ENCODE data around the gene ATP13A5.

The ATP13A5 gene

GRCh38 chr3:193253986-193254660, 124.4 kb downstream of the ATP13A5 start:
- DNase-seq (ENCODE audit: low spot score): no peak

DNA sequence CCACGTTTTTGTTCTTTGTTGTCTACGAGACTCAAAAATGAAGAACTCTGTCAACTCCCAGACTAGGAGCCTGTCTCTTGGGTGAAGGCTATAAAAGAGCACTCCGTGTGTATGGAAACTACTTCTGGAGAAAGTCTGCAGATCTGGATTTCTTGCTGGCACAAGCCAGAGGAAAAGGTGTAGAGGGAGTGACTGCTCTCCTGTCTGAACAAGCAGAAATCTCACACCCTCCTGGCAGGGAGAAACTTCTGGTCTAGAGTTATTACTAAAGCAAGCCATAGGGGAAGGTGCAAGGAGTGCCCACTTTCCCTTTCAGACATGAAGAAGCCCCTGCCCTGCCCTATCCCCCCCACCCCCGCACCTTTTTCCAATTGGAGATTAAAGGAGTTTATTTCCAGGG, 128.1 kb downstream of the ATP13A5 start:
- no peak for DNase-seq (ENCODE audit: low spot score)

- no peak for DNase-seq (ENCODE audit: low spot score)
Measured at GRCh38 chr3:193248848-193249468, 129.6 kb downstream of the ATP13A5 start.

- DNase-seq (ENCODE audit: low spot score): no peak
Measured at GRCh38 chr3:193243571-193243970, 135.0 kb downstream of the ATP13A5 start.

- DNase-seq (ENCODE audit: low spot score): no peak
Measured at GRCh38 chr3:193241716-193242115, 136.8 kb downstream of the ATP13A5 start.

GRCh38 chr3:193240850-193241706, 137.5 kb downstream of the ATP13A5 start, which contains the start of gene PLAAT1:
Gene PLAAT1, plus strand, starts transcription at chr3:193241222. Its CDS starts 14,429 bp downstream, at chr3:193255651.
- DNase-seq (ENCODE audit: low spot score): no peak

- DNase-seq (ENCODE audit: low spot score): no peak
Measured at GRCh38 chr3:193240436-193240849, 138.1 kb downstream of the ATP13A5 start.

DNA sequence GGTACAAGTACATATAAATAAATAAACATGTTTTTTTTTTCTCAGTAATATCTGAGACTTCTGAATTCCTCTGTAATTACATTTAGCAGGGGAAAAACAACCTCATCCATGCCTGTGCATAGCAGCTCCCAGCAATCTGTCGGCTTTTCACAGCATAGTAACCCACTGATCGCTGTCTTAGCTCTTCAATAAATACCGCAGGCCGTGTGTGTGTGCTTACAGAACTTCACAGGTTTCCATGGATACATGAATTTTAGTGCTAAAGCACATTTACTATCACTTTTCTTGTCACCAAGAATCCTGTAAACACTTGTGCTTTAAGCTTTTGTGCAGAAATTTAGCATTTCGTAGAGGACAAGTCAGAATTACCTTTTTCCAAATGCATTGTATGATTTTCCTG, 141.5 kb downstream of the ATP13A5 start:
- DNase-seq (ENCODE audit: low spot score): no peak

DNA sequence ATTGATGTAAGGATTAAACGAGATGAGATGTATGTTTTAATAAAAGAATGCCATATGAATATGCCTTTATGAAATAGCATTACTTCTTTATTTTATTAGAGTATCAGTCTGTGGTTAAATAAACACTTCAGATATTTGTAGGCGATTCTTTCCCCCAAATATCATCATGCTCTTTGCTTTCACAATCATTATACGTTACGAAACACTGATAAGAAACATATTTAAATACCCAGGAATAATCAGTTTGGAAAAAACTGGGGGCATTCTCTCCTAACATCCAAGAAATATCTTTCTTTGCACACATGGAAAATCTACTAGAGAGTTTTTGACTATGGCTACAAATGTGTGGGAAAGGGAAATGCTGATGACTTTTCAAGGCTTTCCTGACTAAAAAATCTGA, 142.0 kb downstream of the ATP13A5 start:
- DNase-seq (ENCODE audit: low spot score): no peak

- DNase-seq (ENCODE audit: low spot score): no peak
Measured at GRCh38 chr3:193231201-193231600, 147.4 kb downstream of the ATP13A5 start.

GRCh38 chr3:193230610-193231009, 147.9 kb downstream of the ATP13A5 start:
- no peak for DNase-seq (ENCODE audit: low spot score)

DNA sequence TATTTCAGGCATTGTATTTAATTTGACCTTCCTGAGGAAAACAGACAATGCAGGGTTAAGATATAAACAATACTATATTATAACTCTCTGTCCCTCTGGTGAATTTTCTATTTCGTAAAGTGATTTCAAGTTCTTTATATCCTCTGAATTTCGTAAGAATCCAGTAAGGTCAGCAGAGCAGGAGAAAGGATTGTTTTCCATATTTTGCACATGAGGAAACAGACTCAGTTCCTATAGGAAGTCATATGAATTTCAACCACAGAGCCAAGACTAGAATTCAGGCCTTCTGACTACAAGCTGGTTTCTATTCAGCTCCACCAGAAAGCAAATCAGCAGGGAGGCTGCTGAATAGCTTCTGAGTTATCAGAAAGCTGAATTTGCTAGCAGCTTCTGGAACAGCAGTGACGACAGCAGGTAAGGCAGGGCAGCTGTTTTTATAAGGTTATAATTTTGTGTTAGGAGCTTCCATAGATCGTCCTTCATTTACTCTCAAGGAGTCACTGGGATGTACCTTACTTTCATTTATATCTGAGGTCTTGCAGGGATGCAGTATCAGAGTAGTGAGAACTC, 148.6 kb downstream of the ATP13A5 start:
- DNase-seq (ENCODE audit: low spot score): no peak

GRCh38 chr3:193228206-193228605, 150.3 kb downstream of the ATP13A5 start:
- DNase-seq (ENCODE audit: low spot score): no peak

DNA sequence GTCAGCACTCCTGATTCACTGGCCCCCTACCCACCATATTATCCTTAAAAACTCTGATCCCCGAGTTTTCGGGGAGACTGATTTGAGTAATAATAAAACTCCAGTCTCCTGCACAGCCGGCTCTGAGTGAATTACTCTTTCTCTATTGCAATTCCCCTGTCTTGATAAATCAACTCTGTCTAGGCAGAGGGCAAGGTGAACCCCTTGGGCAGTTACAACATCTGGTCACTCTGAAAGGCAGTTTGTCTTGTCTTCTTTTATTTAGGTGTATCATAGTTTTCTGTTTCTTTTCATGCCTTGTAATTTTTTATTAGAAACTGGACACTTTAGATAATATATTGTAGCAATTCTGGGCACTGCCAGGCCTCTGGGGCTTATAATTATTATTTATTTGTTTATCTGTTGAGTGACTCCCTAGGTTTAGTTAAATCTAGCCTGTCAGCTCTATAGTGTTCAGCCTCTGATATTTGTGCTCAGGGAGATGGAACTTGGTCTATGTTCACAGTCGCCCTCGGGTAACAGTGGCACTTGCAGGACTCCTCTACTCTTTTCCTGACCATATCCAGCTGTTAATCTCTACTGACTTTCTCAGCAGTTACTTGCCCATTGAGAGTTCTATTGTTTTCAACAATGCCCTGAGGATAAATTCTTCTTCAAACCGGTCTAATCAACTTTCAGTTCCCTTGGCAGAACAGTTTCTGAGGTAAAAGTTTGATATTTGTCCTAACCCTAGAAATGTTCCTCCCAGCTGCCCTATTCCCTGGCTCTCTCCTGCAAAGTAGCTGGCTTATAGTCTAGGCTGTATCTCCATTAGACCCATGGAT, 153.0 kb downstream of the ATP13A5 start:
- no peak for DNase-seq (ENCODE audit: low spot score)
